Measurements from ENCODE around the gene PDGFB. TPM values are rescaled to one million over a fixed set of nuclear protein-coding genes. Genes with fewer than 3 reads are reported as not detected.

The PDGFB gene
- total and polyA plus RNA-seq, 9 of the 15 experiments (the other 6 are each of a cell fraction or from before 2014, with no cell fraction given): 0.07 to 4.0 (median 0.48) TPM; not detected in 1

DNA sequence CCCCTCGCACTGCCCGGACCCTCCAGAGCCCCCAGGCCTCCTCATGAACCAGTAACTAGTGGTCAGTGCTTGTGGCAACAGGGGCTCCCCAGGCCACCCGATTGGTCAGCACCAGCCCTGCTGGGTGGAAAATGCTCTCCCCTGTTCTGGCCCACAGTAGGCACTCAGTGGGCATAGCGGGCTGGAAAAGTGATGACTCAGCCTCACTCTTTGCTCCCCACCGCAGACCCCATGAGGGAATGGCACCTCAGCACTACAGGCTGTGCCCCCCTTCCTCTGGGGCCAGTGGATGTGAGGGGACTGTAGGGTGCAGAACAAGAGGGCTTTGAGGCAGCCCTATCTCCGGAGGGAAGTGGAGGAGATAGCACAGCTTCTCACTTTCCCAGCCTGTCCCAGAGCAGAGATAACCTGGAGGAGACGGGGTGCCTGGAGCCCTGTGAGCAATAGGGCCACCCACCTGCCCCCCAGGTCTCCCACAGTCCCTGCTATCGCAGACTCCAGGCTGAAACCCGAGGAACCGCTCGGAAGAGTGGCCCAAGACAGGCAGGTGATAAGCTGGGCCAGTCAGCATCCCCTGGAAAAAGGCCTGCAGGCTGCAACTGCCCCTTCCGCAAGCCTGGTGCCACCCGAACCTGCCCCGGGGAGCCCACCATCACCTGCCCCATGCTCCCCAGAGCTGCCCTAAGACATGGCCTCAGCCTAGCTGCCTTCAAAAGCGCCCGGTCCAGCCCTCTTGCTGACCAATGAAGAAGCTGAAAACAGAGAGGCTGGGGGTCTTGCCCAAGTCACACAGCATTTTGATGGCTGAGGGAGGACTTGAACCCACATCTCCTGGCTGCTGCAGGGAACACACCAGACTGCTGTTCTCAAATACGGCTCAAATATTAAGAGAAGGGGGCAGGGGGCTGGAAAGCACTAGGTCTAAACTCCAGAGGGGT, 29.4 kb upstream of the PDGFB start (continued):
- TF ChIP-seq TCF7L2 (IDR thresholded peaks at IDR 0.05; ENCODE audit: low read depth, low read length) (no peak), TOE1 (IDR thresholded peaks at IDR 0.05; ENCODE audit: borderline replicate concordance) (no peak), TOE1 (CRISPR knock-in tag; IDR thresholded peaks at IDR 0.05; ENCODE audit: borderline replicate concordance, low read depth) (no peak), POU5F1 (IDR thresholded peaks at IDR 0.05; ENCODE audit: borderline replicate concordance, low read depth, low read length, partially characterized antibody) (no peak), PTRF (tag; IDR thresholded peaks at IDR 0.05) (no peak), SUPT5H (IDR thresholded peaks at IDR 0.05) (no peak), RBM25 (IDR thresholded peaks at IDR 0.05; ENCODE audit: low read depth, low read length, severe bottlenecking) (peak; percentile 88), CHD4 (IDR thresholded peaks at IDR 0.05; ENCODE audit: insufficient read depth, insufficient replicate concordance, low read depth, low read length, poor library complexity, severe bottlenecking) (no peak), ZNF24 (IDR thresholded peaks at IDR 0.05) (no peak), HOXB6 (CRISPR knock-in tag; IDR thresholded peaks at IDR 0.05; ENCODE audit: borderline replicate concordance) (no peak), NCOA2 (IDR thresholded peaks at IDR 0.05; ENCODE audit: partially characterized antibody in 2 of 2) (no peak), NR3C1 (CRISPR knock-in tag; IDR thresholded peaks at IDR 0.05) (no peak), HLTF (IDR thresholded peaks at IDR 0.05) (no peak), GTF2A2 (tag; IDR thresholded peaks at IDR 0.05) (no peak), HDAC1 (IDR thresholded peaks at IDR 0.05) (no peak; a peak in 1 of 4 replicates), ZNF384 (IDR thresholded peaks at IDR 0.05; ENCODE audit: low read depth, low read length) (no peak), MYNN (IDR thresholded peaks at IDR 0.05) (no peak), MYNN (CRISPR knock-in tag; IDR thresholded peaks at IDR 0.05) (no peak), PYGO2 (tag; IDR thresholded peaks at IDR 0.05) (no peak), FOXJ2 (tag; IDR thresholded peaks at IDR 0.05) (no peak), COPS2 (conservative IDR thresholded peaks at IDR 0.05) (no peak)
- TF ChIP-seq, protein P1, sequence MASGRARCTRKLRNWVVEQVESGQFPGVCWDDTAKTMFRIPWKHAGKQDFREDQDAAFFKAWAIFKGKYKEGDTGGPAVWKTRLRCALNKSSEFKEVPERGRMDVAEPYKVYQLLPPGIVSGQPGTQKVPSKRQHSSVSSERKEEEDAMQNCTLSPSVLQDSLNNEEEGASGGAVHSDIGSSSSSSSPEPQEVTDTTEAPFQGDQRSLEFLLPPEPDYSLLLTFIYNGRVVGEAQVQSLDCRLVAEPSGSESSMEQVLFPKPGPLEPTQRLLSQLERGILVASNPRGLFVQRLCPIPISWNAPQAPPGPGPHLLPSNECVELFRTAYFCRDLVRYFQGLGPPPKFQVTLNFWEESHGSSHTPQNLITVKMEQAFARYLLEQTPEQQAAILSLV (tag; IDR thresholded peaks at IDR 0.05): no peak
- TF ChIP-seq, protein P2, sequence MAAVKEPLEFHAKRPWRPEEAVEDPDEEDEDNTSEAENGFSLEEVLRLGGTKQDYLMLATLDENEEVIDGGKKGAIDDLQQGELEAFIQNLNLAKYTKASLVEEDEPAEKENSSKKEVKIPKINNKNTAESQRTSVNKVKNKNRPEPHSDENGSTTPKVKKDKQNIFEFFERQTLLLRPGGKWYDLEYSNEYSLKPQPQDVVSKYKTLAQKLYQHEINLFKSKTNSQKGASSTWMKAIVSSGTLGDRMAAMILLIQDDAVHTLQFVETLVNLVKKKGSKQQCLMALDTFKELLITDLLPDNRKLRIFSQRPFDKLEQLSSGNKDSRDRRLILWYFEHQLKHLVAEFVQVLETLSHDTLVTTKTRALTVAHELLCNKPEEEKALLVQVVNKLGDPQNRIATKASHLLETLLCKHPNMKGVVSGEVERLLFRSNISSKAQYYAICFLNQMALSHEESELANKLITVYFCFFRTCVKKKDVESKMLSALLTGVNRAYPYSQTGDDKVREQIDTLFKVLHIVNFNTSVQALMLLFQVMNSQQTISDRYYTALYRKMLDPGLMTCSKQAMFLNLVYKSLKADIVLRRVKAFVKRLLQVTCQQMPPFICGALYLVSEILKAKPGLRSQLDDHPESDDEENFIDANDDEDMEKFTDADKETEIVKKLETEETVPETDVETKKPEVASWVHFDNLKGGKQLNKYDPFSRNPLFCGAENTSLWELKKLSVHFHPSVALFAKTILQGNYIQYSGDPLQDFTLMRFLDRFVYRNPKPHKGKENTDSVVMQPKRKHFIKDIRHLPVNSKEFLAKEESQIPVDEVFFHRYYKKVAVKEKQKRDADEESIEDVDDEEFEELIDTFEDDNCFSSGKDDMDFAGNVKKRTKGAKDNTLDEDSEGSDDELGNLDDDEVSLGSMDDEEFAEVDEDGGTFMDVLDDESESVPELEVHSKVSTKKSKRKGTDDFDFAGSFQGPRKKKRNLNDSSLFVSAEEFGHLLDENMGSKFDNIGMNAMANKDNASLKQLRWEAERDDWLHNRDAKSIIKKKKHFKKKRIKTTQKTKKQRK (IDR thresholded peaks at IDR 0.05; ENCODE audit: borderline replicate concordance, low read depth, low read length): no peak
- TF ChIP-seq, protein P3, sequence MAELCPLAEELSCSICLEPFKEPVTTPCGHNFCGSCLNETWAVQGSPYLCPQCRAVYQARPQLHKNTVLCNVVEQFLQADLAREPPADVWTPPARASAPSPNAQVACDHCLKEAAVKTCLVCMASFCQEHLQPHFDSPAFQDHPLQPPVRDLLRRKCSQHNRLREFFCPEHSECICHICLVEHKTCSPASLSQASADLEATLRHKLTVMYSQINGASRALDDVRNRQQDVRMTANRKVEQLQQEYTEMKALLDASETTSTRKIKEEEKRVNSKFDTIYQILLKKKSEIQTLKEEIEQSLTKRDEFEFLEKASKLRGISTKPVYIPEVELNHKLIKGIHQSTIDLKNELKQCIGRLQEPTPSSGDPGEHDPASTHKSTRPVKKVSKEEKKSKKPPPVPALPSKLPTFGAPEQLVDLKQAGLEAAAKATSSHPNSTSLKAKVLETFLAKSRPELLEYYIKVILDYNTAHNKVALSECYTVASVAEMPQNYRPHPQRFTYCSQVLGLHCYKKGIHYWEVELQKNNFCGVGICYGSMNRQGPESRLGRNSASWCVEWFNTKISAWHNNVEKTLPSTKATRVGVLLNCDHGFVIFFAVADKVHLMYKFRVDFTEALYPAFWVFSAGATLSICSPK (IDR thresholded peaks at IDR 0.05; ENCODE audit: borderline replicate concordance): no peak

Data from K562 (cell line).